ENCODE data around the gene GNMT.

Gene GNMT

DNA sequence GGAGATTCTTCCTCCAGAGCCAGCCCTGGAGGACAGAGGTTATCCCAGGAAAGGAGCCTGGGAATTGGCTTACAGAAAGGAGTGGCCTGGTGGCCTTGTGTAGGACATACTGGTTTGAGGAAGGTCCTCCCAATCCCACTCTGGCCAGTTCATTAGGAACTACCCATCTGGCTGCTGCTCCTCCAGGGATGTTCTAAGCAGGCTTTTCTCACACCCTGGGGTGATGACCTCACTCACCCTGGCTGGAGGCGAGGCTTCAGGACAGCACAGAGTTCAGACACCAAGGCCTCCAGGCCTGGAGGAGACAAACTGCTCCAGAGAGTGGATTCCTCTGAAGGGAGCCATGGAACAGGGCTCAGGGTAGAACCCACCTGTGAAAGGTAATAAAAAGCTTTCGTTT lies 8.9 kb downstream of the GNMT start:
- H3K4me2 ChIP-seq (ENCODE audit: low read depth, low read length, poor library complexity, severe bottlenecking) = no peak overlapping the region

DNA sequence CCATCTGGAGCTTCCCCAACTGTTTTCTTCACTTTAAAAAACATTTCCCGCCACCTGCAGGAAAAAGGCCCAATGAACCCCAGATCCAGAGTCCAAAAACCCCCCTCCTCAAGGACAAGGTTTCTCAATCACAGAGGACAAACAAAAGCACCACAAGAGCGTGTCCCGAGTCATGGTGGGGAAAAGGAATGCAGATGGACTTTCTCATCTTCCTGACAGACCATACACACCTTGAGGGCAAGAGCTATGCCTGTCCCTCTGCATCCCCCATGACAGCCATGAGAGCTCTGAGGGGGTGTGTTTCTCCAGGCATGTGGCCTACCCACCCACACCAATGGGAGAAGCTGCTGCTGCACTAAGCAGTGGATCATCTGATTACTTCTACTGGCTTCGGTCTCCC lies 9.4 kb downstream of the GNMT start:
- Histone ChIP-seq H3K79me2 (ENCODE audit: insufficient read depth, low read length) (peaks cover 1% of the 10 kb centered on the region; the same call in 1 of the 2 replicates), H3F3A (ENCODE audit: insufficient read depth) (no peaks in the 10 kb centered on the region), H3K4me3 (ENCODE audit: insufficient read depth, low read length, poor library complexity, severe bottlenecking) (no peak overlapping the region), H3K9me3 (ENCODE audit: insufficient read depth, low read length) (no peaks in the 10 kb centered on the region), H3K27ac (ENCODE audit: low read depth, low read length) (no peak overlapping the region), H3K4me2 (ENCODE audit: low read depth, low read length, poor library complexity, severe bottlenecking) (no peak overlapping the region), H2AFZ (ENCODE audit: low read depth, low read length, severe bottlenecking) (no peak overlapping the region), H3K27me3 (ENCODE audit: low read length) (no peaks in the 10 kb centered on the region), H3K9me2 (replicated peaks; ENCODE audit: insufficient read depth, low read length) (no peaks in the 10 kb centered on the region), H3K36me3 (ENCODE audit: low read length) (no peaks in the 10 kb centered on the region), H4K20me1 (ENCODE audit: low read depth, low read length) (no peaks in the 10 kb centered on the region), H3K9ac (ENCODE audit: low read length) (no peak overlapping the region)
- no peak for TF ChIP-seq EZH2phosphoT487 (conservative IDR thresholded peaks at IDR 0.05; ENCODE audit: low read length)
- TF ChIP-seq, protein P1, sequence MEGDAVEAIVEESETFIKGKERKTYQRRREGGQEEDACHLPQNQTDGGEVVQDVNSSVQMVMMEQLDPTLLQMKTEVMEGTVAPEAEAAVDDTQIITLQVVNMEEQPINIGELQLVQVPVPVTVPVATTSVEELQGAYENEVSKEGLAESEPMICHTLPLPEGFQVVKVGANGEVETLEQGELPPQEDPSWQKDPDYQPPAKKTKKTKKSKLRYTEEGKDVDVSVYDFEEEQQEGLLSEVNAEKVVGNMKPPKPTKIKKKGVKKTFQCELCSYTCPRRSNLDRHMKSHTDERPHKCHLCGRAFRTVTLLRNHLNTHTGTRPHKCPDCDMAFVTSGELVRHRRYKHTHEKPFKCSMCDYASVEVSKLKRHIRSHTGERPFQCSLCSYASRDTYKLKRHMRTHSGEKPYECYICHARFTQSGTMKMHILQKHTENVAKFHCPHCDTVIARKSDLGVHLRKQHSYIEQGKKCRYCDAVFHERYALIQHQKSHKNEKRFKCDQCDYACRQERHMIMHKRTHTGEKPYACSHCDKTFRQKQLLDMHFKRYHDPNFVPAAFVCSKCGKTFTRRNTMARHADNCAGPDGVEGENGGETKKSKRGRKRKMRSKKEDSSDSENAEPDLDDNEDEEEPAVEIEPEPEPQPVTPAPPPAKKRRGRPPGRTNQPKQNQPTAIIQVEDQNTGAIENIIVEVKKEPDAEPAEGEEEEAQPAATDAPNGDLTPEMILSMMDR (IDR thresholded peaks at IDR 0.05; ENCODE audit: insufficient read depth, low read length, poor library complexity, severe bottlenecking) = no peak

More for the DNA sequence above, 8.9 kb downstream of the GNMT start:
- no peak overlapping the region for H3K4me3 ChIP-seq (ENCODE audit: insufficient read depth, low read length, poor library complexity, severe bottlenecking)
- H3K79me2 ChIP-seq (ENCODE audit: insufficient read depth, low read length) = no peaks in the 10 kb centered on the region
- H2AFZ ChIP-seq (ENCODE audit: low read depth, low read length, severe bottlenecking) = no peak overlapping the region
- H3K27ac ChIP-seq (ENCODE audit: low read depth, low read length) = no peak overlapping the region
- H3K9me3 ChIP-seq (ENCODE audit: insufficient read depth, low read length) = no peaks in the 10 kb centered on the region
- H3K9ac ChIP-seq (ENCODE audit: low read length) = no peak overlapping the region
- no peaks in the 10 kb centered on the region for H3K9me2 ChIP-seq (replicated peaks; ENCODE audit: insufficient read depth, low read length)
- no peaks in the 10 kb centered on the region for H3F3A ChIP-seq (ENCODE audit: insufficient read depth)
- no peaks in the 10 kb centered on the region for H3K27me3 ChIP-seq (ENCODE audit: low read length)
- TF ChIP-seq, protein P1 (IDR thresholded peaks at IDR 0.05; ENCODE audit: insufficient read depth, low read length, poor library complexity, severe bottlenecking) = no peak
- no peak for TF ChIP-seq EZH2phosphoT487 (conservative IDR thresholded peaks at IDR 0.05; ENCODE audit: low read length)
- no peaks in the 10 kb centered on the region for H4K20me1 ChIP-seq (ENCODE audit: low read depth, low read length)
- H3K36me3 ChIP-seq (ENCODE audit: low read length) = no peaks in the 10 kb centered on the region

DNA sequence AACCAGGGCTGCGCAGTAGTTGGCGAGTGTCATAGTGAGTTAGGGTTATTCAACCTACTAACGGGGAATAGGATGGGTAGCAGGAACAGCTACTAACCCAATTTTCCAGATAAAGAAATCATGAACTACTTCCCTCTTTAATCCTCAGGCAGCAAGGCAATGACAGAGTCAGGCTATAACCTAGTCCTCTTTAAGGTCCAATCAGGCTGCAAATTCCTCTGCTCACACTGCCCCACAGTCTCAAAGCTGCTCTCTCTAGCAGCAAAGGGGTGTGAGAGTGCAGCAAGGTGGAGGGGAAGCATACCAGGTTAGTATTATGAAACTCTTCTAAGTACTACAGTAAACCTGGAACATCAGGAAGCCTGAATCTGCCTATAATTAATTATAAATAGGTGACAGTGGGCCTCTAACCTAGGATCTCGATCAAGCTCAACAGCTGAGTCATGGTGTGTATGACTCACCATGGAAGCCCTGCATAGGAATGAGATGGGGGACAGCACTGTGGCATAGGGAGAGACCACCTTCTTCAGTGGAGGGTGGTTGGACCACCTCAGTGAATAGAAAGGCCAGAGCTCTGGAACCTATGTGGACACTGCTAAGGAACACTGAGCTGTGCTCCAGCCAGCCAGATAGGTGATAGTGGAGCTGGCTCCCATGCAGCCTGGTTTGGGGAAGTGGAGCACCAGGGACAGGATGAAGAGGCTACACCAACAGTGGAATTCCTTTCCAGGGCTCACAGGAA lies 10.5 kb downstream of the GNMT start:
- H2AFZ ChIP-seq (ENCODE audit: low read depth, low read length, severe bottlenecking) = no peak overlapping the region
- H3K36me3 ChIP-seq (ENCODE audit: low read length) = no peaks in the 10 kb centered on the region
- no peak overlapping the region for H3K27ac ChIP-seq (ENCODE audit: low read depth, low read length)
- H3K4me3 ChIP-seq (ENCODE audit: insufficient read depth, low read length, poor library complexity, severe bottlenecking) = no peak overlapping the region
- H3K9ac ChIP-seq (ENCODE audit: low read length) = no peak overlapping the region
- no peak overlapping the region for H3K4me2 ChIP-seq (ENCODE audit: low read depth, low read length, poor library complexity, severe bottlenecking)
- no peaks in the 10 kb centered on the region for H4K20me1 ChIP-seq (ENCODE audit: low read depth, low read length)
- peaks cover 10% of the 10 kb centered on the region; the same call in 1 of the 2 replicates for H3K79me2 ChIP-seq (ENCODE audit: insufficient read depth, low read length)
- no peaks in the 10 kb centered on the region for H3K27me3 ChIP-seq (ENCODE audit: low read length)
- 0 out of 2 replicates have a peak, but pooled peaks cover 6% of the 10 kb centered on the region for H3F3A ChIP-seq (ENCODE audit: insufficient read depth)
- TF ChIP-seq, protein P1 (IDR thresholded peaks at IDR 0.05; ENCODE audit: insufficient read depth, low read length, poor library complexity, severe bottlenecking) = no peak
- no peak for TF ChIP-seq EZH2phosphoT487 (conservative IDR thresholded peaks at IDR 0.05; ENCODE audit: low read length)
- H3K9me3 ChIP-seq (ENCODE audit: insufficient read depth, low read length) = no peaks in the 10 kb centered on the region
- no peaks in the 10 kb centered on the region for H3K9me2 ChIP-seq (replicated peaks; ENCODE audit: insufficient read depth, low read length)
